Measurements from ENCODE around the gene LCN9.
"Not testable (repeated sequence)": the region's sequence is repeated elsewhere in the genome, so short reads cannot be mapped to it uniquely, and the experiment has no call there.

GRCh38 chr9:135669018-135669417 is 5.9 kb downstream of the LCN9 start:
- TF ChIP-seq, protein P1, sequence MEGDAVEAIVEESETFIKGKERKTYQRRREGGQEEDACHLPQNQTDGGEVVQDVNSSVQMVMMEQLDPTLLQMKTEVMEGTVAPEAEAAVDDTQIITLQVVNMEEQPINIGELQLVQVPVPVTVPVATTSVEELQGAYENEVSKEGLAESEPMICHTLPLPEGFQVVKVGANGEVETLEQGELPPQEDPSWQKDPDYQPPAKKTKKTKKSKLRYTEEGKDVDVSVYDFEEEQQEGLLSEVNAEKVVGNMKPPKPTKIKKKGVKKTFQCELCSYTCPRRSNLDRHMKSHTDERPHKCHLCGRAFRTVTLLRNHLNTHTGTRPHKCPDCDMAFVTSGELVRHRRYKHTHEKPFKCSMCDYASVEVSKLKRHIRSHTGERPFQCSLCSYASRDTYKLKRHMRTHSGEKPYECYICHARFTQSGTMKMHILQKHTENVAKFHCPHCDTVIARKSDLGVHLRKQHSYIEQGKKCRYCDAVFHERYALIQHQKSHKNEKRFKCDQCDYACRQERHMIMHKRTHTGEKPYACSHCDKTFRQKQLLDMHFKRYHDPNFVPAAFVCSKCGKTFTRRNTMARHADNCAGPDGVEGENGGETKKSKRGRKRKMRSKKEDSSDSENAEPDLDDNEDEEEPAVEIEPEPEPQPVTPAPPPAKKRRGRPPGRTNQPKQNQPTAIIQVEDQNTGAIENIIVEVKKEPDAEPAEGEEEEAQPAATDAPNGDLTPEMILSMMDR (conservative IDR thresholded peaks at IDR 0.05; ENCODE audit: low read depth, low read length), result not testable (repeated sequence)
- TF ChIP-seq EZH2 (IDR thresholded peaks at IDR 0.05; ENCODE audit: low read length, unreplicated experiment), result not testable (repeated sequence)
